22Rv1 (cell line): Measurements from ENCODE around the gene ACVRL1.

Source experiments
- CTCF ChIP-seq: fragments of 450-650 bp; IDR thresholded peaks from 2 replicates; pipeline ENCODE4 v1.5.1; 2017; ENCODE audit warnings: mild to moderate bottlenecking
- ZFX ChIP-seq: fragments of 450-650 bp; IDR thresholded peaks from 2 replicates; pipeline ENCODE4 v1.6.1; 2017; ENCODE audit warnings: antibody characterized with exemption, borderline replicate concordance

- TF ChIP-seq CTCF (no peak), ZFX (no peak)
Measured at GRCh38 chr12:51959211-51959610, 51.9 kb downstream of the ACVRL1 start.
